AG10803 (cell line): ENCODE measurements around the gene NCOA3.
"Not testable (repeated sequence)": the region's sequence is repeated elsewhere in the genome, so short reads cannot be mapped to it uniquely, and the experiment has no call there.

Experiments
- DNase-seq: peaks from one replicate; pipeline ENCODE4 v3.0.0; 2010; ENCODE audit warnings: low read depth
- H3K4me3 ChIP-seq: 2 replicates; pipeline ENCODE4 v1.5.1; 2011; ENCODE audit warnings: mild to moderate bottlenecking, low read length, control low read depth
- TF ChIP-seq, protein P1 (sequence below): conservative IDR thresholded peaks from 2 replicates; pipeline ENCODE4 v1.5.1; 2011; ENCODE audit warnings: mild to moderate bottlenecking, low read length, control low read depth, inconsistent platforms

The NCOA3 gene

DNA sequence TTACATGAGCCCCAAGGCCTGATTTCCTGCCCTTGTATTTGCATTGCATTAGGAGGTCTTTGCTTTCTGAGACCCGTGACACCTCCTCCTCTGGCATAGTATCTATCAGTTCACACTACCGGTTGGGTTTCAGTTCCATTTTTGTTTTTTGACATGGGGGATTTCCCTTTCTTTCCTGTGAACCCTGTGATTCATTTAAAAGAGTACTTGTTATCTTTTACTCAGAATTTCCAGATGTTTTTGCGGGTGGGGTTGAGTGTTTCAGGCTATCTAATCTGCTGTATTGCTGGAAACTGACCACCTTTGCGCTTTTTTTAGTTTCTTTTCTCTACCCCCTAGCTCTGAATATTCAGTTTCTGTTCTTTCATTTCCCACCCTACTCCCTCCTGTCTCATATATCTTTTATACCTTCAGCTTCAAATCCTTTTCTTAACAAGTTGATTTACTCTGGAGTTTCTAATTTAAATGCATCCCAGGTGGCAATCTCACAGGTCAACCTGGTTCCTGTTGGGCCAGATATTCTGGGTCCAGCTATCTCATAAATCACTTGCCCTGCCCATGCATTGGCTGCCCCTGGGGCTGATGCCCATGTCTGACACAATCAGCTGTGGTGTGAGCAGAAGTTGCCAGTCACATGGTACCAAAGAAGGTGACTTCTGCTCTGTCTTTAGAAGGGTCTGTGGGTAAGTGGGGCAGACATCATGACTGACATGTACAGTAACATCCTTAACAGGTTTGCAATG lies 14.3 kb upstream of the NCOA3 start:
- TF ChIP-seq, protein P1, sequence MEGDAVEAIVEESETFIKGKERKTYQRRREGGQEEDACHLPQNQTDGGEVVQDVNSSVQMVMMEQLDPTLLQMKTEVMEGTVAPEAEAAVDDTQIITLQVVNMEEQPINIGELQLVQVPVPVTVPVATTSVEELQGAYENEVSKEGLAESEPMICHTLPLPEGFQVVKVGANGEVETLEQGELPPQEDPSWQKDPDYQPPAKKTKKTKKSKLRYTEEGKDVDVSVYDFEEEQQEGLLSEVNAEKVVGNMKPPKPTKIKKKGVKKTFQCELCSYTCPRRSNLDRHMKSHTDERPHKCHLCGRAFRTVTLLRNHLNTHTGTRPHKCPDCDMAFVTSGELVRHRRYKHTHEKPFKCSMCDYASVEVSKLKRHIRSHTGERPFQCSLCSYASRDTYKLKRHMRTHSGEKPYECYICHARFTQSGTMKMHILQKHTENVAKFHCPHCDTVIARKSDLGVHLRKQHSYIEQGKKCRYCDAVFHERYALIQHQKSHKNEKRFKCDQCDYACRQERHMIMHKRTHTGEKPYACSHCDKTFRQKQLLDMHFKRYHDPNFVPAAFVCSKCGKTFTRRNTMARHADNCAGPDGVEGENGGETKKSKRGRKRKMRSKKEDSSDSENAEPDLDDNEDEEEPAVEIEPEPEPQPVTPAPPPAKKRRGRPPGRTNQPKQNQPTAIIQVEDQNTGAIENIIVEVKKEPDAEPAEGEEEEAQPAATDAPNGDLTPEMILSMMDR = no peak
- no peak for DNase-seq
- H3K4me3 ChIP-seq = no peak overlapping the region

DNA sequence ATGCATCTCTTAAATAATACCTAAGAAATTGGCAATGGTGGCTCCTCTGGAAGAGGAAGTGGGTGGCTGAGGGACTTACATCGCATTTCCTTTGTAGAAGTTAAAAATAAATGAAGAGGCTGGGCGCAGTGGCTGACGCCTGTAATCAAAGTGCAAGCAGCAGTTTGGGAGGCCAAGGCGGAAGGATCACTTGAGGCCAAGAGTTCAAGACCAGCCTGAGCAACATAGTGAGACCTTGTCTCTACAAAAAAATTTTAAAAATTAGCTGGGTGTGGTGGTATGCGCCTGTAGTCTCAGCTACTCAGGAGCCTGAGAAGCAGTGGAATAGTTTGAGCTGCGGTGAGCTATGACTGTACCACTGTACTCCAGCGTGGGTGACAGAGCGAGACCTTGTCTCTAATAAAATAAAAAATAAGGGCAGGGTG lies 12.2 kb upstream of the NCOA3 start:
- no peak for DNase-seq
- TF ChIP-seq, protein P1 = no peak
- H3K4me3 ChIP-seq = no peak overlapping the region

DNA sequence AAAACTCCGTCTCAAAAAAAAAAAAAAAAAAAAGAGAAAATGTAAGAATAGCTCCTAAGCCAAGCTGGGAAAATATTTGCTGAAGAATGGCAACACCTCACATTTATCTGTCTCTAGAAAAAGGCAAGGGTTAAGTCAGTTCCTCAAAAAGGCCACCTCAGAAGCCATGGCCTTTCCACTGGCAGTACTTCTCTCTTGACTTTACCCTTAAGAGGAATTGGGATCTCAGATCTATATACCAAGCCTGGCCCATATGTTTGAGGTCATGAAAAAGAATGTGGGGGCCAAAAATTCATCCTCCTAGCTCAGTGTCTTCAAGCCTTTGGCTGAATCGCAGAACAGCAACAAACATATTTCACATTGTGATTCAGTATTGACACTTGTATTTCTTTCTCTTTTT lies 10.9 kb upstream of the NCOA3 start:
- TF ChIP-seq, protein P1 = no peak
- no peak overlapping the region for H3K4me3 ChIP-seq
- no peak for DNase-seq

DNA sequence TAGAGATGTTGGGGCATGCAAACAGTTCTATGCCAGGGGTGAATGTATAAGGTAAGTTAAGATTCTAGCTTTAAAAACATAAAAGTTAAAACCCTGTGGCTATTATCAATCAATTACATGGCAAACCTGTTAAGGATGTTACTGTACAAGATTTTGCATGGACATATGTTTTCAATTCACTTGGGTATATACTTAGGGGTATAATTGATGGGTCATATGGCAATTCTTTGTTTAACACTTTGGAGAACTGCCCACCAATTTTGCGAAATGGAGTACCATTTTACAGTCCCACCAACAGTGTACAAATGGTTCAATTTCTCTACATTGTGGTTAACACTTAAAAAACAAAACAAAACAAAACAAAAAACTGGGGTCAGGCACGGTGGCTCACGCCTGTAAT lies 9.4 kb upstream of the NCOA3 start:
- TF ChIP-seq, protein P1 = no peak
- no peak overlapping the region for H3K4me3 ChIP-seq
- no peak for DNase-seq

DNA sequence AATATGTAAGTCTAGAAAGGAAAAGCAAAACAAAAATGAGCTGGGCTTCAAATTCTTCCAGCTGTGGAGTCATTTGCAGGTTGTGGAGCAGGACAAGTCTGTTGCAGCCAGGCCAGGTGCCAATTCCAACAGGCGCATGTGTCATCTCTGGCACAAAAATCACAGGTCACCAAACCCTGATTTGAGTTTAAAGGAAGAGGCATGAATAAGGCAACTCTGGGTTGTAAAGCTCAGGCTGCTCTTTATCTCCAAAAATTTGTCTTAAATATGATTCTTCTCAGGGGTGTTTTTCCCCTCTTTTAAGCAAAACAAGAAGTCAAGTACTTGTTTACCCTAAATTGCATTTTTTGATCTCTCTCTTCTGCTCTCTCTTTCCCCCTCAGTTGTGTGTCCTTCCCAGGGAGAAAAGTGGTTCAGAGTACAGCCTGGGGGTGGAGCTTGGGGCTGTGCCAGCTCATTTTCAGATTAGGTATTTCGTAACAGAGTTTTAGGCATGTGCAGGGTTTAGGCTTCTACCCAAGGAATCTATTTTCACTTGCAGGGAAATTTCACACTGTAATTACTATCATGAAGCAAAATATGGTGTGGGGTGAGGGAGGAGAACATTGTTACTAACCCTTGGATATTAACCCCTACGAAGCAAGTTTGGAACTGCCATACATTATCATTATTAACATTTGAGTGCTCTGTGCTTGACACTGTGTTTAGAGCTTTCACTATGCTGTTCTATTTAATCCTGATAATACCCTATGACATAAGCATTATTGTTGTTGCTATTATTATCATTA lies 8.3 kb upstream of the NCOA3 start:
- no peak overlapping the region; the same call in 1 of the 2 replicates for H3K4me3 ChIP-seq
- DNase-seq = peak; percentile 83

DNA sequence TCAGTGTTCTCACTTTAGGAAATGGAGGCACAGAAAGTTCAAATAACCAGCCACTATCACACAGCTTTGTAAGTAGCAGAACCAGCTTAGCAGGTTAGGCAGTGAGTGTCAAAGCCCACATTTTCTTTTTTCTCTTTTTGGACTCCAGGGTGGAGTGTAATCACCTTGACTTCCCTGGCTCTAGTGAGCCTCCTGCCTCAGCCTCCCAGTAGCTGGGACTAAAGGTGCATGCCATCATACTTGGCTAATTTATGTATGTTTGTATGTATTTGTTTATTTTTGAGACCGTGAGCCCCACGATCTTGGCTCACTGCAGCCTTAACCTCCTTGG lies 7.8 kb upstream of the NCOA3 start:
- TF ChIP-seq, protein P1 = no peak
- no peak for DNase-seq
- H3K4me3 ChIP-seq = no peak overlapping the region

More for the DNA sequence above, 8.3 kb upstream of the NCOA3 start:
- TF ChIP-seq, protein P1 = no peak

DNA sequence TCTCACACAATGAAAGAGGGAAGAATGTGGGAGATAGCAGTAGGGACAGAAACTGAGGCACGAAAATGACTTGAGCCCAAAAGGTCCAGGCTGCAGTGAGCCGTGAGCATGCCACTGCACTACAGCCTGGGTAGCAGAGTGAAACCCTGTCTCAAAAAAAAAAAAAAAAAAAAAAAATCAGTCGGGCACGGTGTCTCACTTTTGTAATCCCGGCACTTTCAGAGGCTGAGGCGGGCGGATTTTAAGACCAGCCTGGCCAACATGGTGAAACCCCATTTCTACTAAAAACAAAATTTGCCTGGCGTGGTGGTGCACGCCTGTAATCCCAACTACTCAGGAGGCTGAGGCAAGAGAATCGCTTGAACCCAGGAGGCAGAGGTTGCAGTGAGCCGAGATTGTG lies 7.1 kb upstream of the NCOA3 start:
- DNase-seq, H3K4me3 ChIP-seq: not testable (repeated sequence)
